Muscle of back (tissue), 13 donors: Measurements from ENCODE around the gene USH1G. TPM values are rescaled to one million over a fixed set of nuclear protein-coding genes. Genes with fewer than 3 reads are reported as not detected.
A peak's percentile ranks its signal among the peaks of the same experiment; 100 is the strongest.
"Not testable (repeated sequence)": the region's sequence is repeated elsewhere in the genome, so short reads cannot be mapped to it uniquely, and the experiment has no call there.

Experiments used
- DNase-seq, 3 donors: peaks; one replicate each; pipeline versions ENCODE4 v3.0.0 to v3.0.0-alpha.2; 2013
- long read RNA-seq, 9 donors: transcript quantifications; one replicate each; lab custom pipeline, GENCODE V29; 2026
- polyA plus RNA-seq, 10 donors: library from polyadenylated mRNA; unstranded; fragments of 120-200 nt; gene quantifications; one replicate each; pipeline ENCODE4 v1.2.1, GENCODE V29; 2013; ENCODE audit not compliant: insufficient read length in 10 of 10

The USH1G gene
- polyA plus RNA-seq: under 1 TPM in 3 of 10 donors, not detected in 7; 0.04 to 0.69 (median 0.30) TPM
- long read RNA-seq, donor 1: 0 reads
- long read RNA-seq, donor 2: 0 reads
- long read RNA-seq, donor 3: 0 reads
- long read RNA-seq, donor 4: 0 reads
- long read RNA-seq, donor 5: 0 reads
- long read RNA-seq, donor 6: 0 reads
- long read RNA-seq, donor 7: 0 reads
- long read RNA-seq, donor 8: 0 reads
- long read RNA-seq, donor 9: 0 reads

DNA sequence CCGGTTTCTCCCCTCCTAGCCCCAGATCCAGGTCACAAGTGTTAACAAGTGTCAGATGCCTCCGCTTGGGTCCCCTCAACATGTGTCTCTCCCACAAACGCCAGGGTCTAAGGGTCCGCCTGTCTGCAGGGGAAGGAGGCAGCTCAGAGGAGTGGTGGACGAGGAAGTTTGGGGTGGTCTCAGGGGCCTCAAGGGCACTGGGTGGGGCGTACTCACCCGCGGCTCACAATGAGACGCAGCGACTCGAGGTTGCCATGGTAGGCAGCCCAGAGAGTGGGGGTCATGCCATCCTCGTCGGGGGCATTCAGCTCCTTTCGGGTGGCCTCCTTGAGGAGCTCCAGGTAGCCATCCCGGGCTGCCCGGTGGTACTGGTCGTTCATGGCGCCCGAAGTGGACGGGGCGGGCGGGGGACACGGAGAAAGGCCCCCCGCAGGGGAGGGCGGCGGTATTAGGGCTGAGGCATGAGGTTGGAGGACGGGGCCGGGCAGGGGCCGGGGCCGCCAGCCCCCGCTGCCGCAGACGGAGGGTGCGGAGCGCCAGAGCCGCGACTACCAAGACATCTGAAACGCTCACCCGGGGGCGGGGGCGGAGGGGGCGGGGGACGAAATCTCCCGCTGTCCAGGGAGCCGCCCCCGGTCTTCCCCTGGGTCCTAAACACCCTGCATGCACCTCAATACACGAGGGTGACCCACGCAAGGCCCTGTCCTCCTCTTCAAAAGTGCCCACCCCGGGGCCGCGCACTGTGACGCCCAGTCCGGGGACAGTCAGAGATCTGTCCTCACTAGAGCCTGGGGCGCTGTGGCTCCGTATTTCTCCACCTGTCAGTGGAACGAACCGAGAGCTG is at the start of gene USH1G:
TSS of gene USH1G (minus strand) at position 562 of the 844 bp plus-strand sequence. CDS start at position 380, 182 bp downstream.
- DNase-seq: no peak

DNA sequence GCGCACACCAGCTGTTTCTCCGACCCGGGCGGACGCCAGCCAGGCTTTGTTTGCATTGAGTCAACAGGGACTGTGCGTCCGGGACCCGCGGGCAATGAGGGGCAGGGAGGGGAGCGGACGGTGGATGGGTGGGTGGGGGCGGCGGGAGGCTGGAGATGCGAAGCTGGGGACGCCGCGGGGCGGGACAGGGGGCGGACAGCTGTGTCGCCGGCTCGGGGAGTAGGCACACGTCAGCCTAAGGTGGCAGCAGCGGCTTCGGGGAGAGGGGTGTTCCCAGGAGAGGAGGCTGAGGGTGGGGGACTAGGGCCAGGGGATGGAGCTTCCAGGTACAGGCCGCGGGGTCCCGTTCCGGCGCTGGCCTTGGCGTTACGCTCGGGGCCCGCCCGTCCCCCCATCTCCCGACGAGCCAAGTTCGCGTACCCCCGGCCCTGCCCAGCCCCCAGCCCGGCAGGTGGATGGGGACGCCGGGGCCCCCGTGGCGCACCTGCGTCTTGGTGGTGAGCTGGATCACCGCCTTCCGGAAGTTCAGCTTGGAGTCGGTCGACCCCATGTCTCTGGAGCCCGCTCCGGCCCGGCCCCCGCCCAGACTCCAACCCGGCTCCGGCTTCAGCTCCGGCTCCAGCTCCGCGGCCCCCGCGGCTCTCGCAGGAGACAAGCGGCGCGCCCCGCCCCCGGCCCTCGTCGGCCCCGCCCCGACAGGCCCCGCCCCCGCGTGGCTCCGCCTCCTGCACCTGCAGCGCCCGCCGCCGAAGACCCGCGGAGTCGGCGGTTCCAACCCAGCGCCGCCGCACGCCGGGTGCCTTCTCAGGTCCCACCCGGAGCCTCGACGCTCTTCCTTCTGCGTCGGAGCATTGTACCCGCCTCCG is 49.3 kb upstream of the USH1G start, which contains the start of gene HID1:
TSS of gene HID1 (minus strand) at position 653 of the 866 bp plus-strand sequence. CDS start at position 550, 103 bp downstream.
- DNase-seq: peak in 1 of 3 donors; percentile 42

DNA sequence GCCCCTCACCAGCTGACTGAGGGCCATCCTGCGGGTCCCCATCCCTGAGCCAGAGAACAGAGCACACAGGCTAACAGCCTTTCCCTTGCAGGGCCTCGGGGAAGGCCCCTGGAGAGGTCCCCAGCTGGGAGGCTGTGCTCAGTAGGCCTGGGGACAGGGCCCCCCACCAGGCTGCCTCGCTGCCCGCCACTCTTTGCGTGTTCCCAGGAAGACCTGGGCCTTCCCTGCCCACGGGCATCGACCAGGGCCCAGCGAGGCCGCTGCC is 48.7 kb upstream of the USH1G start:
- peak in 1 of 3 donors; percentile 26 for DNase-seq

GRCh38 chr17:74971069-74971841 is 48.2 kb upstream of the USH1G start:
- DNase-seq: no peak

DNA sequence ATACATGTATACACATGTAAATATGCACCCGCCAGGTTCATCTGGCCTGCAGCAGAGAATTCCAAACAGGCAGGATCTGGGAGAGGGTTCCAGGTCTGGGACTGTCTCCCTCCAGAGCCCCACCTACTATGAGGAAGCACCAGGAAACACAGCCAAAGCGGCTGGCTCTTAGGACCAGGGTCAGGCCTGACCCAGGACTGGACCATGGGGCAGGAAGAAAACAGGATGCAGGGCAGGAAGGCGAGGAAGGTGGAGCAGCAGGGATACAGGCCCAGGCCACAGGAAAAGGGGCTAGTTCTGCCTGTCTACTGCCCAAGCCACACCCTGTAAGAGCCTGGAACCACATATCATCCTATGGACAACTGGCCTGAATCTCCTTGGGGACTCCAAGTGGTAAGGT is 47.3 kb upstream of the USH1G start:
- no peak for DNase-seq

GRCh38 chr17:74969501-74969900 is 46.4 kb upstream of the USH1G start:
- not testable (repeated sequence) for DNase-seq

- no peak for DNase-seq
These were observed 45.3 kb upstream of the USH1G start for GRCh38 chr17:74968361-74968780.

- no peak for DNase-seq
These were observed 42.0 kb upstream of the USH1G start for GRCh38 chr17:74964988-74965622.

DNA sequence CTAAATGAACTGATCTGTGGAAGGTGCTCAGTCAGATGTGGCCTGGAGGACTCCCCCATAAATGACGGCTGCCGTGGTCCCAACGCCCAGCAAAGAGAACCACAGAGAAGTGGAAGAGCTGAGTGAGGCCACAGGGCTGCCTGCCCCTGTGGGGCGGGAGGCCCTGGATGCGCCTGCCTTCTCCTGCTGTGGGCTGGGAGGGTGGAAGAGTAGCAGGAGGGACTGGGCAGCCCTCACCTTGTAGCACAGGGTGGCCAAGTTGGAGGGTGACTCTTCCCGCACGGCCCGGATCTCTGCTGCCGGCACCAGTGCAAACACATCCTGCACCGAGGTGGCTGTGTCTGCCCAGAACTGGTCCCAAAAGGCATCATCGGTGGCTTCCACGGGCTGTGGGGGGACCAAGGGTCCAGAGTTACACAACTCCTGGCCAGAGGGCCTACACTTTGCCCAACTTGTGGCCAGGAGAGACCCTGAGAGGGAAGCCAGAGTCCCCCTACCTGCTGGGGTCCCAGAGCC is 41.2 kb upstream of the USH1G start:
- no peak for DNase-seq

- no peak for DNase-seq
These were observed 40.6 kb upstream of the USH1G start for GRCh38 chr17:74963656-74964055.

GRCh38 chr17:74962622-74963394 is 39.8 kb upstream of the USH1G start:
- no peak for DNase-seq

GRCh38 chr17:74961657-74962350 is 38.7 kb upstream of the USH1G start:
- peak; percentile 84 to 92 (median 91) for DNase-seq

GRCh38 chr17:74960570-74961342 is 37.7 kb upstream of the USH1G start:
- DNase-seq: peak in 1 of 3 donors; percentile 17

DNA sequence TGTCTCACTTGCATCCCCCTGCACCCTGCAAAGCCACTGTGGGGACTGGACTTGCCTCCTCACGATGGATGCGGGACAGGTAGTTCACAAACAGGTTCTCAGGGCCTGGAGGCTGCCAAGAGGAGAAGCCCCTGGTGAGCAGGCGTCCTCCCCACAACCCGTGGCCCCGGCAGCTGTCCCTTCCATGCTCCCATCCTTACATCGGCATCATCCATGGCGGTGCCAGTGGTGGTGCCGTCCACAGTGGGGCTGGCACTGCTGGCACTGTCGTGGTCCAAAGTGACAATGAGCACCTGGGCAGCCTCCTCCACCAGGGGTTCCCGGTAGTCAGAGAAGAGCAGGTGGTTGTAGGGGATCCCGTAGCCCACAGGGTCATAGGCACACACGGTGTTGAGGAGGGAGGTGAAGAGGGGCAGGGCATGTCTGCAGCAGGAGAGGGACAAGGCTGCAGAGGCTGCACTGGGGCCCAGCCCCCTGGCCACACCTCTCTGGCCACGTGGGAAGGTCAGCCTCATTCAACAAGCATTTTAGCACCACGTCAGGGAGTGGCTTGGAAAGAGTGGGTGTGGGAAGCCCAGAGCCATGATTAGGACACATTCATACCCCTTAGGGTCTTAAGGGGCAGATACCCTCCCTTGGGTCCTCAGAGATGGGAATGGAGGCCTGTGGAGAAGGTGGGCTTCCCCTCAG is 36.9 kb upstream of the USH1G start:
- DNase-seq: no peak

- DNase-seq: peak; percentile 24 to 74 (median 55)
These were observed 35.1 kb upstream of the USH1G start for GRCh38 chr17:74957935-74958740.

GRCh38 chr17:74956093-74956492 is 33.0 kb upstream of the USH1G start:
- DNase-seq: no peak
